Dendritic cell treated with granulocyte-macrophage colony-stimulating factor and Interleukin-4, amounts not matched to agents 40 ng/mL and 50 ng/mL, for 4 days (primary cell): ENCODE measurements around the gene OGFOD3.
"Not testable (repeated sequence)": the region's sequence is repeated elsewhere in the genome, so short reads cannot be mapped to it uniquely, and the experiment has no call there.

Source experiments
- H3K27ac Mint-ChIP-seq: one replicate; pipeline ENCODE4 v1.8.0; 2022; ENCODE audit warnings: mild to moderate bottlenecking, mixed read lengths
- H3K27me3 Mint-ChIP-seq: one replicate; pipeline ENCODE4 v1.8.0; 2022; ENCODE audit warnings: mild to moderate bottlenecking, mixed read lengths
- H3K36me3 Mint-ChIP-seq: one replicate; pipeline ENCODE4 v1.8.0; 2022; ENCODE audit warnings: low read depth, mixed read lengths
- H3K4me1 Mint-ChIP-seq: one replicate; pipeline ENCODE4 v1.8.0; 2022; ENCODE audit warnings: low read depth, mixed read lengths
- H3K4me3 Mint-ChIP-seq: one replicate; pipeline ENCODE4 v1.8.0; 2022; ENCODE audit warnings: mild to moderate bottlenecking, moderate library complexity, mixed read lengths
- H3K9me3 Mint-ChIP-seq: one replicate; pipeline ENCODE4 v1.8.0; 2022; ENCODE audit warnings: mixed read lengths
- intact Hi-C: fragments of 100-400 bp; cut with micrococcal nuclease; formaldehyde crosslinking; loops from one replicate; pipeline ENCODE4 v1.15.0; 2022

The OGFOD3 gene

DNA sequence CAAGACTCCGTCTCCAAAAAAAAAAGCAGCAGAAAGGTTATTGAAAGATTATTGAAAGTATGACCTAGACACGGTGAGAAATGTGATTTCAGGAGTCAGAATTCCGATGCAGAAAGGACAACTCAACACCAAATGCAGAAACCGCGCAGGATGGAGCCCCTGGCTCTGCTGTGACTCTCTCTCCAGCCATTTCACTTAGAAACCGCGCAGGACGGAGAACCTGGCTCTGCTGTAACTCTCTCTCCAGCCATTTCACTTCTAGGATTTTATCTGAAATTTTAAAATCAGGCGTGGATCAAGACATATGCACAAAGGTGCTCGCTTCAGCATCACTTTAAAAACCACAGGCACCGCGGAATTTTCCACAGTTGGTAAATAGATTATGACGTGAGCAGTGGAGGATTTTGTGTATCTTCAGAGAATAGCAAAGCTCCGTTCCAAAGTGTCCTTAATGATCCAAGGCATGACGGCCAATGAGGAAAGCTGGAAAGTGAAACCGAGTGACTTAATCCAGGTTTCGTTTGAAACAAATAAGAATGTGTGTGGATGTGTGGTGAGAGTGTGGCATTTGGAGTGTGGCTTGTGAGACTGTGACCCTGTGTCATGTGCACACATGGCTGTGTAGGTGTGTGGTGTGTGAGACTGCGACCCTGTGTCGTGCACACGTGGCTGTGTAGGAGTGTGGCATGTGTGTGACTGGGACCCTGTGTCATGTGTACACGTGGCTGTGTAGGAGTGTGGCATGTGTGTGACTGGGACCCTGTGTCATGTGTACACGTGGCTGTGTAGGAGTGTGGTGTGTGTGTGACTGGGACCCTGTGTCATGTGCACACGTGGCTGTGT, 37.3 kb downstream of the OGFOD3 start:
- no peak overlapping the region for H3K4me3 Mint-ChIP-seq
- no peaks in the 10 kb centered on the region for H3K36me3 Mint-ChIP-seq
- peaks cover 12% of the 10 kb centered on the region for H3K4me1 Mint-ChIP-seq
- H3K9me3 Mint-ChIP-seq: no peaks in the 10 kb centered on the region
- intact Hi-C loops: no loop called here
- H3K27me3 Mint-ChIP-seq: peaks cover 86% of the 10 kb centered on the region
- no peak overlapping the region for H3K27ac Mint-ChIP-seq

DNA sequence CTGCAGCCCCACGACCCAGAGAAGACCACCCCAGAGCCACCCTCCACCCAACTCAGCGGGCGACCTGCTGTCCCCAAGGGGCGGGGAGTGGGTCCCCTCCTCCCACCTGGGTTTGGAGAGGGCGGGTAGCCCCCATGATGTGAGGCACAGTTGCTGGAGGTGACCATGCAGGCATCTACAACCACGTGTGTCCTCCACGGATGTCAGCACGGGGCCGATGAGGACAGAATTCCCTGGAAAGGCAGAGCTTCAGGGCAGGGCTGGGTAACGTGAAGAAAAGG, 39.7 kb downstream of the OGFOD3 start:
- Mint-ChIP-seq H3K9me3 (no peaks in the 10 kb centered on the region), H3K36me3 (no peaks in the 10 kb centered on the region), H3K27ac (no peak overlapping the region), H3K4me1 (peaks cover 12% of the 10 kb centered on the region), H3K27me3 (peaks cover 86% of the 10 kb centered on the region), H3K4me3 (no peak overlapping the region)
- intact Hi-C loops: no loop called here

DNA sequence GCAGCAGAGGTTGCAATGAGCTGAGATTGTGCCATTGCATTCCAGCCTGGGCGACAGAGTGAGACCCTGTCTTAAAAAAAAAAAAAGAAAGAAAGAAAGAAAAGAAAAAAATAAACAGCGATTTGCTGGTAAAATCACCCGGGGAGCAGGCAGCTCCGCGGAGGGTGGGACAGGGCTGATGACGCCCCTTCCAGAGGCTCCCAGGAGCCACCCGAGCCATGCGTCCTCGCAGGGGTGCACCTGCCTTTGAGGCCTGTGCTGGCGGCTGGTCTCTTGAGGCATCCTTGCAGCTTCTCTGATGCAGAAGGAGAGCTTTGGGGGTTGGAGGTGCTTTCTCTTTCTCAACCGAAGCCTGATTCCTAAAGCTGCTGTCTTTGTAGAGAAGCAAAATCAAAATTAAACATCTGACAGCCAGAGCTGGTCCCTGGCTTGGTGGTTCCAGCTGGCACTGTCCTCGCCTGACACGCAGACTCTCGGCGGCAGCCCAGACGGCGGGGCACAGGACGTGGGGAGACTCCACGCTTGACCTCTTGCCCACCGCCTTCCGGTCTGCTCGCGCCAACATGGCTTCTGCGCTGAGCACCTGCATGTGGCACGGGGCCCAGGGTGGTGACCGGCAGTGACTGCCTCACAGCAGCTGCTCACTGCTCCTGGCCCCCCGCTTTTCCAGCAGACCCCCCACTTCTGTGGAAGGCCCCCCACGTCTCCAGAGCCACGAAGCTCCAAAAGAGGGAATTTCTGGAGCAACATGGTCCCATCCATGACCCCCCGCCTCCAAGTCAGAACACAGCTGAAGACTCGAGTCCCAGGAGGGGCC, 40.3 kb downstream of the OGFOD3 start:
- Mint-ChIP-seq H3K27ac (no peak overlapping the region), H3K27me3 (peaks cover 88% of the 10 kb centered on the region), H3K4me3 (no peak overlapping the region), H3K4me1 (peaks cover 17% of the 10 kb centered on the region), H3K36me3 (no peaks in the 10 kb centered on the region), H3K9me3 (no peaks in the 10 kb centered on the region)
- intact Hi-C loops: no loop called here

DNA sequence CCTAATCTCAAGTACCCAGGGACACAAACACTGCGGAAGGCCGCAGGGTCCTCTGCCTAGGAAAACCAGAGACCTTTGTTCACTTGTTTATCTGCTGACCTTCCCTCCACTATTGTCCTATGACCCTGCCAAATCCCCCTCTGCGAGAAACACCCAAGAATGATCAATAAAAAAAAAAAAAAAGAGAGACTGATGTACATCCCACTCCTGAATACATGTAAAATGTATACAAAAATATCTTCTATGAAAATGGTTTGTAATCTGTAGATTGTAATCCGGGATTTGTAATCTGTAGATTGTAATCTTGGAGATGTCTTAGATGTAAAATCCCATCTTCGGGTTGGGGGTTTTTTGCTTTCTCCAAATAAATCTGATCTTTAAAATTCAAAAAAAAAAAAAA, 41.1 kb downstream of the OGFOD3 start:
- intact Hi-C loops, H3K36me3 Mint-ChIP-seq, H3K9me3 Mint-ChIP-seq, H3K27ac Mint-ChIP-seq, H3K4me3 Mint-ChIP-seq: not testable (repeated sequence)
- Mint-ChIP-seq H3K27me3 (peaks cover 89% of the 10 kb centered on the region), H3K4me1 (peaks cover 25% of the 10 kb centered on the region)

DNA sequence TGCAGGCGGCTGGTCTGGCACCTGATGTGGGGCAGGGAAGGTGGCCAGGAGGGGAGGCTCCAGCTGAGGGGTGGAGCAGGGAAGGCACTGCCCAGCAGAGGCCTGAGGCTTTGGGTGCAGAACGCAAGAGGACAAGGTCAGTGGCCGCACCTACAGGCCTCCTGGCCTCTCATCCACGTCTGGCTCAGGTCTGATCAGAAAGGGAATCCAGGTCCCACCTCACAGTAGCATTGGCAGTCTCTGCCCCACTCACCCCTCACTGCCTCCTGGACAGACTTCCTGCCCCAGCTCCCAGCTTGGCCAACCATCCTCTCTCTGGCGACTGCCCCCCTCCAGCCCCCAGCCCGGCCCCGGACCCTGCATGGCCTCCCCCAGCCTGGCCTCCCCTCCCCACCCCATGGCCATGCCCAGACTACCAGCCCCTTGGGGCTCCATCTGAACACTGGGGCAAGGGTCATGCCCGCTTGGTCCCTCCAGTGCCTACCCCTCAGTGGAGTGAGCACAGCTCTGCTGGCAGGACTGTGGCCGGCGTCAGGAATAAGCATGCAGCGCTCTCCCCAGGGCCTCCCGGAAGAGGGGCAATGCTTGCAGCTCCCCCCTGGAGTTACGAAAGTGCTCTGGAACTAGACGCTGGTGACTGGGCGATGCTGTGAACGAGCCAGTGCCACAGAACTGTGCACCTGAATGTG, 42.2 kb downstream of the OGFOD3 start:
- no peak overlapping the region for H3K27ac Mint-ChIP-seq
- intact Hi-C loops: no loop called here
- H3K4me3 Mint-ChIP-seq: no peak overlapping the region
- peaks cover 26% of the 10 kb centered on the region for H3K4me1 Mint-ChIP-seq
- no peaks in the 10 kb centered on the region for H3K9me3 Mint-ChIP-seq
- H3K36me3 Mint-ChIP-seq: no peaks in the 10 kb centered on the region
- H3K27me3 Mint-ChIP-seq: peaks cover 84% of the 10 kb centered on the region

DNA sequence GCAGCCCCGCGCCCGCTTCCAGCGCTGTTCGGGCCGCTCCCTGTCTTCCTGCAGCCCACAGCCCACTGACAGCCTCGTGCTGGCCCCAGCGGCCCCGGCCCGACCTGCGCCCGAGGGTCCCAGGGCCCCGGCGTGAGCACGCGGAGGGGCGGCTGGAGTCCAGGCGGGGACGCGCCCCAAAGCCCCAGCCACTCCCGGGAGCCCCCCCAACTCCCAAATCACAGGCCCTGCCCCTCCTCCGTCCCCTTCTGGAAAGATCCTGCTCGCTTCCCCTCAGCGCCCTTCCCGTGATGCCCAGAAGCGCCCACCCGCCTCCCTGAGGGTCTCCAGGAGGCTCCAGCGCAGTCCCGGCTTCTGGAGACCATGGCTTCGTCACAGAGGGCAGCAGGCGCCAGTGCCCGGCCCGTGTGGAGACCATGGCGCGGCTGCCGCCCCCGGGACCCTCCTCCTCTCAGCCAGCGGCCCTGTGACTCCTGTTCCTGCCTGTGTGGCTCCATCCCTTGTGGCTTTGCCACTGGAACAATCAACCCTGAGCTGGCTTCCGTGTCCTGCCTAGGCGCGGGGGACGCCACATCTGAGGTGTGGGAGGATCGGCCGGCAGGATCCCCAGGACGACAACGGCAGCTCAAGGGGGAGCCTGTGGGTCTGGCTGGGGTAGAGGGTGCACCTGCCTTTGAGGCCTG, 42.9 kb downstream of the OGFOD3 start:
- Mint-ChIP-seq H3K27me3 (peaks cover 84% of the 10 kb centered on the region), H3K27ac (no peak overlapping the region), H3K36me3 (no peaks in the 10 kb centered on the region)

DNA sequence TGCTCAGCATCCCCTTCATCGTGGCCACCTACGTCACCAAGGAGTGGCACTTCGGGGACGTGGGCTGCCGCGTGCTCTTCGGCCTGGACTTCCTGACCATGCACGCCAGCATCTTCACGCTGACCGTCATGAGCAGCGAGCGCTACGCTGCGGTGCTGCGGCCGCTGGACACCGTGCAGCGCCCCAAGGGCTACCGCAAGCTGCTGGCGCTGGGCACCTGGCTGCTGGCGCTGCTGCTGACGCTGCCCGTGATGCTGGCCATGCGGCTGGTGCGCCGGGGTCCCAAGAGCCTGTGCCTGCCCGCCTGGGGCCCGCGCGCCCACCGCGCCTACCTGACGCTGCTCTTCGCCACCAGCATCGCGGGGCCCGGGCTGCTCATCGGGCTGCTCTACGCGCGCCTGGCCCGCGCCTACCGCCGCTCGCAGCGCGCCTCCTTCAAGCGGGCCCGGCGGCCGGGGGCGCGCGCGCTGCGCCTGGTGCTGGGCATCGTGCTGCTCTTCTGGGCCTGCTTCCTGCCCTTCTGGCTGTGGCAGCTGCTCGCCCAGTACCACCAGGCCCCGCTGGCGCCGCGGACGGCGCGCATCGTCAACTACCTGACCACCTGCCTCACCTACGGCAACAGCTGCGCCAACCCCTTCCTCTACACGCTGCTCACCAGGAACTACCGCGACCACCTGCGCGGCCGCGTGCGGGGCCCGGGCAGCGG, 43.6 kb downstream of the OGFOD3 start:
- Mint-ChIP-seq H3K27ac (no peak overlapping the region), H3K9me3 (no peaks in the 10 kb centered on the region), H3K4me1 (peaks cover 29% of the 10 kb centered on the region), H3K27me3 (peaks cover 83% of the 10 kb centered on the region), H3K36me3 (no peaks in the 10 kb centered on the region), H3K4me3 (no peak overlapping the region)
- intact Hi-C loops: no loop called here

More for the DNA sequence above, 42.9 kb downstream of the OGFOD3 start:
- Mint-ChIP-seq H3K4me1 (peaks cover 30% of the 10 kb centered on the region), H3K4me3 (no peak overlapping the region), H3K9me3 (no peaks in the 10 kb centered on the region)
- intact Hi-C loops: no loop called here

DNA sequence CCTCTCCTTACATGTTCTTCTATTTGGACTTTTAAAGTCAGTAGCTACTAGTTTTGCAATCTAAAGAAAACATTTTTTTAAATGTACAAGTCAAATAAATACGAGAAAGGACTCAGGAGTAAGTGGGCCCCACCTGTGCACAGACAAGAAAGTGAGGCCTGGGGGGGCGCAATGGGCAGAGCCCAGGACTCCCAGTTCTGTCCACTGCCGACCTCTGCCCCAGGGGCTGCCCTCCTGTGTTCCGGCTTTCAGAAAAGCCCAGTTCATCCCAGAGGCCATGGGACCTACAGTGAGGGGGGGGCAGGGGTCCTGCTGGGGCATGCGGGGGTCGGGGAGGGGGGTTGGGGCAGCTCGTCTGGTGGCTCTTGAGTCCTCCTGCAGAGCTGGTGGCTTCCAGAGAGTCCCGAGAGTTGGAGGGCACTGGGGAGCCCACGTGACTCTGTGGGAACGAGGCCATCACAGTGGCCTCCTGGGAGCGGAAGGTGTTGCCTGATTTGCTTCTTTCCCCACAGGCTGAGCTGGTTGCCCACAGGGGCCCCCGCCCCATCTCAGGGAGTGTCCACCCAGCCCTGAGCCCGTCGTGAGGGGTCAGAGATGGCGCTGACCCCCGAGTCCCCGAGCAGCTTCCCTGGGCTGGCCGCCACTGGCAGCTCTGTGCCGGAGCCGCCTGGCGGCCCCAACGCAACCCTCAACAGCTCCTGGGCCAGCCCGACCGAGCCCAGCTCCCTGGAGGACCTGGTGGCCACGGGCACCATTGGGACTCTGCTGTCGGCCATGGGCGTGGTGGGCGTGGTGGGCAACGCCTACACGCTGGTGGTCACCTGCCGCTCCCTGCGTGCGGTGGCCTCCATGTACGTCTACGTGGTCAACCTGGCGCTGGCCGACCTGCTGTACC, 44.4 kb downstream of the OGFOD3 start:
- Mint-ChIP-seq H3K36me3 (no peaks in the 10 kb centered on the region), H3K27me3 (peaks cover 85% of the 10 kb centered on the region), H3K9me3 (no peaks in the 10 kb centered on the region), H3K4me1 (peaks cover 27% of the 10 kb centered on the region), H3K27ac (no peak overlapping the region), H3K4me3 (no peak overlapping the region)
- intact Hi-C loops: no loop called here

DNA sequence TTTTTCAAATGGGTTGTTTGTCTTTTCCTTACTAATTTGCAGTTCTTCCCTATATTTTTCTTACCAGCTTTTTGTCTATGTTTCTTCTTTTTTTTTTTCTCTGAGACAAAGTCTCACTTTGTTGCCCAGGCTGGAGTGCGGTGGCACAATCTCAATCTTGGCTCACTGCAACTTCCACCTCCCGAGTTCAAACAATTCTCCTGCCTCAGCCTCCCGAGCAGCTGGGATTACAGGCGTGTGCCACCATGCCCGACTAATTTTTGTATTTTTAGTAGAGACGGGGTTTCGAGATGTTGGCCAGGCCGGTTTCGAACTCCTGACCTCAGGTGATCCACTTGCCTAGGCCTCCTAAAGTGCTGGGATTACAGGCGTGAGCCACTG, 45.3 kb downstream of the OGFOD3 start:
- H3K36me3 Mint-ChIP-seq, intact Hi-C loops, H3K9me3 Mint-ChIP-seq, H3K4me3 Mint-ChIP-seq: not testable (repeated sequence)
- Mint-ChIP-seq H3K27me3 (peaks cover 84% of the 10 kb centered on the region), H3K4me1 (peaks cover 27% of the 10 kb centered on the region), H3K27ac (peak overlapping the region; percentile 31)

DNA sequence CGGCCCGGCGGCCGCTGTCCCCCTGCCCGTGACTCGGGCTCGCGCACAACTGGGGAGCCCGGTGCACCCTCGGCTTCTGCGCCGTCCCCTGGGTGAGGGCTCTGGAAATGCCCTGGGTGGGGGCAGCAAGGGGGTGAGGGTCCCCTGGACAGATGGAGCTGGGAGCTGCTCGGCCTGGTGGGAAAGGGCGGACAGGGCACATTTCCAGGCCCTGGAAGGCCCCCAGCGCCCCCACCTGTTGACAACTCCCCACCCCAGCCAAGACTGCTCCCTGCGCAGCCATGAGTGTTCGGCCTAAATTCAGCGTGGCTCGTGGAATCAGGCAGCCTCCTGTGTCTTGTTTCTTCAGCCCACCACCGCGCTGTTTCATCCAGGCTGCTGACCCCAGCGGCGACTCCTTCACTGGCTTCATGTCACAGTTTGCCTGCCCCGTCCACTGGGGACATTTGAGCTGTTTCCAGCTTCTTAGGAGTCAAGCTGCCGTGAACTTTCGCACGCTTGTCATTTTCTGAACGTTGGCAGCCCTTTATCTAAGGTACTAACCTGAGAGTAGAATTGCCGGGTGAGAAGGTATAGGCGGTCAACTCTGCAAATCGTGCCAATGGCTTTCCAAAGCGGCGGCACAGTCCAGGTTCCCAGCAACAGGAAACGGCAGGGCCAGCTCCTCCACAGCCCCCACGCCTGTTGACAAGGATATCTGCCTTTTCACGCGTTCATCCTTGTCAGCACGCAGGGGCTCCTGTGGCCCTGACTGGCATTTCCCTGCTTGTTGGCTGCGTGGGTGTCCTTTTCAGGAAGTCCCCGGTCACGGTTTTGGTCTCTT, 45.9 kb downstream of the OGFOD3 start:
- H3K4me1 Mint-ChIP-seq: peaks cover 27% of the 10 kb centered on the region
- H3K27ac Mint-ChIP-seq: peak overlapping the region; percentile 31
- peaks cover 85% of the 10 kb centered on the region for H3K27me3 Mint-ChIP-seq
- intact Hi-C loops: no loop called here
- H3K4me3 Mint-ChIP-seq: peak overlapping the region; percentile 62
- no peaks in the 10 kb centered on the region for H3K9me3 Mint-ChIP-seq
- no peaks in the 10 kb centered on the region for H3K36me3 Mint-ChIP-seq

DNA sequence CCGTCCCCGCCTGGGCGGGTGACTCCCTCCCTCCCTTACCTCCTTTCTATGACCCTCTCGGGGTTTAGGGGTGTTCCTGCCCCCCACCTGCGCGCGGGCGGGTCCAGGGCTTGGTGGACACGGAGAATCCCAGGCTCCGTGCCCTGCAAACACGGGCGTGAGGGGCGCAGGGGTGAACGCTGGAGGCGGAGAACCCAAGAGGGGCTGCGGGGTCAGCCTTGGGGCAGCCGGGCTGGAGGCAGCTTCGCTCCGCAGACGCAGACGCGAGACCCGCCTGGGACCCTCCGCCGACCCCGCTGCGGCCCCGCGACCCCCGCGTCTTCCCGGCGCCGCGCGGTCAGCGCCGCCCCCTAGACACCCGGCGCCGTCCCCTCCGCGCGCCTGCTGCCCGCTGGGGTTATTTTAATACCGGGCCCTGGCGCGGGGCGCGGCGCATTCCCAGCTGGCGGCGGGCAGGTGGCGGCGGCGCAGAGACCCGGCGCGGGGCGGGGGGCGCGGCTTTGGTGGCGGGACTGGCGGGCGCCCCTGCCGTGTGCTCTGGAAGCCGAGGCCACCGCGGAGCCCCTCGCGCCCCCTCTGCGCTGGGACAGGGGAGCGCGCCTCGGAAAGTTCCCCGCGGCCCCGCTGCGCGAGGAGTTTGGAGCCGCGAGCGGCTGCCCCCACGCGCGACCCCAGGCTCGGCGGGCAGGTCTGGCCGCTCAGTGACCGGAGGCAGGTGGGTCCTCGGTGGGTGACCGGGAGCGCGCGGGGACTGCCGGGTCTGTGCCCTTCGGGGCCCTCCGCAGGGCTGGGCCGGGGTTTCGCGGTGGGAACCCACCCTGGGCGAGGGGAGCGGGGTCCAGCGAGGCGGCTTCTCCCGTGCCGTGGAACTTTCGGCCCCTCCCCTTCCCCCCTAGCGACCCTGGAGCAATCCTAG, 46.8 kb downstream of the OGFOD3 start, which contains the start of gene UTS2R:
Gene UTS2R (plus strand): TSS at position 433 of the 916 bp plus-strand sequence. CDS start 2,560 bp downstream, outside the sequence.
- H3K4me3 Mint-ChIP-seq: peak within 1 kb of the TSS; percentile 66
- peak within 1 kb of the TSS; percentile 52 for H3K27ac Mint-ChIP-seq
- peaks cover 87% of the 10 kb centered on the region for H3K27me3 Mint-ChIP-seq

More for the DNA sequence above, 46.8 kb downstream of the OGFOD3 start, which contains the start of gene UTS2R:
- Mint-ChIP-seq H3K36me3 (no peaks in the 10 kb centered on the region), H3K9me3 (no peaks in the 10 kb centered on the region), H3K4me1 (peaks cover 27% of the 10 kb centered on the region)
- intact Hi-C loops: no loop called here
